H1 (cell line): ENCODE results near the gene UBE2G2. TPM values are rescaled to one million over a fixed set of nuclear protein-coding genes. Genes with fewer than 3 reads are reported as not detected.

Experiments
- CTCF ChIA-PET: fragments of 300-600 bp; sonication (Branson Sonifier 250); formaldehyde crosslinking; loops from one replicate; lab custom pipeline; 2021; ENCODE audit not compliant: partially characterized antibody; lab: Charles Lee
- POLR2A ChIA-PET: fragments of 300-600 bp; sonication (Branson Sonifier 250); formaldehyde crosslinking; loops from one replicate; lab custom pipeline; 2021; ENCODE audit warnings: inconsistent platforms; ENCODE audit not compliant: partially characterized antibody; lab: Charles Lee
- DNase-seq, 2 experiments: peaks; one replicate each; pipeline versions ENCODE4 v3.0.0 to v3.0.0-alpha.2; 2010 to 2022; ENCODE audit warnings: low spot score in 2 of 2, low read depth in 1 of 2, mixed read lengths in 1 of 2
- FAIRE-seq: peaks from 2 replicates; lab custom pipeline; 2011; peaks lifted over from hg19 to GRCh38; lab: Jason Lieb, UNC
- H2AFZ ChIP-seq: 2 replicates; pipeline ENCODE4 v1.8.1; 2012; ENCODE audit warnings: low read length, inconsistent platforms
- H2AK5ac ChIP-seq: 2 replicates; pipeline ENCODE4 v1.6.1; 2013; ENCODE audit warnings: low read depth, low read length
- H2BK120ac ChIP-seq: replicated peaks from 2 replicates; pipeline ENCODE3; 2013; ENCODE audit warnings: low read depth, low read length, inconsistent platforms
- H2BK12ac ChIP-seq: 2 replicates; pipeline ENCODE4 v1.6.1; 2013; ENCODE audit warnings: low read depth, low read length
- H2BK15ac ChIP-seq: 2 replicates; pipeline ENCODE4 v1.6.1; 2013; ENCODE audit warnings: low read length
- H2BK20ac ChIP-seq: 2 replicates; pipeline ENCODE4 v1.6.1; 2013; ENCODE audit warnings: low read length
- H2BK5ac ChIP-seq: 2 replicates; pipeline ENCODE4 v1.6.1; 2013; ENCODE audit warnings: low read depth, low read length
- H3K14ac ChIP-seq: 2 replicates; pipeline ENCODE4 v1.6.1; 2013; ENCODE audit warnings: inconsistent platforms; ENCODE audit not compliant: insufficient read length
- H3K18ac ChIP-seq: 2 replicates; pipeline ENCODE4 v1.6.1; 2013; ENCODE audit warnings: low read length; ENCODE audit errors: extremely low read depth
- H3K23ac ChIP-seq: 2 replicates; pipeline ENCODE4 v1.6.1; 2013; ENCODE audit warnings: inconsistent platforms; ENCODE audit not compliant: insufficient read length
- H3K23me2 ChIP-seq: 2 replicates; pipeline ENCODE4 v1.6.1; 2013; ENCODE audit warnings: low read depth, low read length
- H3K27ac ChIP-seq: 2 replicates; pipeline ENCODE4 v1.6.1; 2011; ENCODE audit warnings: low read depth, low read length, inconsistent platforms
- H3K27me3 ChIP-seq, 4 experiments: replicated peaks in 1 of 4; 1 replicate in 1 of 4; 2 replicates in 3 of 4; pipeline versions ENCODE4 v1.6.1 to v1.8.1; 2011 to 2013; ENCODE audit warnings: low read length in 3 of 4, mild to moderate bottlenecking in 3 of 4, inconsistent platforms in 2 of 4, mixed read lengths in 2 of 4, moderate library complexity in 1 of 4; ENCODE audit not compliant: control insufficient read depth in 3 of 4, insufficient read depth in 3 of 4; ENCODE audit errors: extremely low read depth in 1 of 4
- H3K36me3 ChIP-seq, 4 experiments: 2 replicates each; pipeline versions ENCODE4 v1.6.1 to v1.8.1; 2011 to 2013; ENCODE audit warnings: mild to moderate bottlenecking in 4 of 4, low read length in 3 of 4, moderate library complexity in 2 of 4, control low read depth in 1 of 4, inconsistent platforms in 1 of 4; ENCODE audit not compliant: insufficient read depth in 4 of 4, control insufficient read depth in 2 of 4
- H3K4ac ChIP-seq: replicated peaks from 2 replicates; pipeline ENCODE3; 2013; ENCODE audit warnings: low read length, low read depth, mixed read lengths, inconsistent platforms; ENCODE audit not compliant: insufficient read length
- H3K4me1 ChIP-seq, 4 experiments: replicated peaks in 1 of 4; 1 replicate in 1 of 4; 2 replicates in 3 of 4; pipeline versions ENCODE4 v1.6.1 to v1.8.1; 2011 to 2013; ENCODE audit warnings: low read length in 3 of 4, inconsistent platforms in 2 of 4, mixed read lengths in 1 of 4; ENCODE audit not compliant: insufficient read depth in 4 of 4, control insufficient read depth in 3 of 4
- H3K4me2 ChIP-seq, 2 experiments: 2 replicates each; pipeline versions ENCODE4 v1.6.1 to v1.8.1; 2011 to 2013; ENCODE audit warnings: low read depth in 2 of 2, low read length in 2 of 2, control low read depth in 1 of 2, inconsistent platforms in 1 of 2, mild to moderate bottlenecking in 1 of 2; ENCODE audit not compliant: insufficient read depth in 1 of 2
- H3K4me3 ChIP-seq, 4 experiments: fragments of 200-600, 300-600 bp in 1 of 4; sonication (generic), shearing (Covaris generic), sonication (Bioruptor Twin) in 1 of 4; 2 replicates each; pipeline versions ENCODE4 v1.5.1 to v1.8.1; 2011 to 2016; ENCODE audit warnings: low read length in 4 of 4, low read depth in 3 of 4, control low read depth in 2 of 4, inconsistent platforms in 2 of 4, mild to moderate bottlenecking in 2 of 4, mixed read lengths in 1 of 4, moderate library complexity in 1 of 4; ENCODE audit not compliant: insufficient read depth in 2 of 4; ENCODE audit errors: extremely low read depth in 1 of 4
- H3K56ac ChIP-seq: replicated peaks from 2 replicates; pipeline ENCODE3; 2013; ENCODE audit warnings: low read depth, mild to moderate bottlenecking, mixed read lengths, low read length, inconsistent platforms; ENCODE audit not compliant: insufficient read length
- H3K79me1 ChIP-seq: 2 replicates; pipeline ENCODE4 v1.6.1; 2013; ENCODE audit warnings: low read depth, low read length, control low read depth
- H3K79me2 ChIP-seq, 2 experiments: 2 replicates each; pipeline versions ENCODE4 v1.6.1 to v1.8.1; 2012 to 2013; ENCODE audit warnings: low read length in 2 of 2, mild to moderate bottlenecking in 2 of 2, inconsistent platforms in 1 of 2; ENCODE audit not compliant: insufficient read depth in 2 of 2, control insufficient read depth in 1 of 2
- H3K9ac ChIP-seq, 4 experiments: replicated peaks in 1 of 4; 1 replicate in 1 of 4; 2 replicates in 3 of 4; pipeline versions ENCODE4 v1.6.1 to v1.8.1; 2011 to 2013; ENCODE audit warnings: low read depth in 3 of 4, low read length in 3 of 4, control low read depth in 2 of 4, mild to moderate bottlenecking in 2 of 4, moderate library complexity in 2 of 4, inconsistent platforms in 1 of 4; ENCODE audit errors: extremely low read depth in 1 of 4
- H3K9me3 ChIP-seq, 2 experiments: 2 replicates each; pipeline versions ENCODE4 v1.6.1 to v1.8.1; 2012 to 2013; ENCODE audit warnings: mild to moderate bottlenecking in 2 of 2, moderate library complexity in 2 of 2, control low read depth in 1 of 2, inconsistent platforms in 1 of 2, low read depth in 1 of 2, low read length in 1 of 2, mixed read lengths in 1 of 2; ENCODE audit not compliant: insufficient read depth in 2 of 2
- H4K20me1 ChIP-seq, 2 experiments: replicated peaks in 1 of 2; 2 replicates each; pipeline versions ENCODE3 to v1.8.1; 2011 to 2013; ENCODE audit warnings: inconsistent platforms in 2 of 2, low read length in 2 of 2, mild to moderate bottlenecking in 1 of 2; ENCODE audit not compliant: insufficient read depth in 2 of 2, control insufficient read depth in 1 of 2
- H4K5ac ChIP-seq: 2 replicates; pipeline ENCODE4 v1.6.1; 2013; ENCODE audit warnings: low read length, low read depth, mixed read lengths, inconsistent platforms; ENCODE audit not compliant: insufficient read length
- H4K8ac ChIP-seq: 2 replicates; pipeline ENCODE4 v1.8.0; 2013; ENCODE audit warnings: mild to moderate bottlenecking, moderate library complexity, low read length, inconsistent platforms; ENCODE audit not compliant: insufficient read depth; ENCODE audit errors: extremely low read depth
- H4K91ac ChIP-seq: replicated peaks from 2 replicates; pipeline ENCODE3; 2013; ENCODE audit warnings: low read length, mixed read lengths, inconsistent platforms; ENCODE audit not compliant: insufficient read length
- EGR1 ChIP-seq: IDR thresholded peaks from 2 replicates; pipeline ENCODE4 v1.6.1; 2011; ENCODE audit warnings: low read depth, low read length, borderline replicate concordance
- FOSL1 ChIP-seq: IDR thresholded peaks from 2 replicates; pipeline ENCODE4 v1.6.1; 2011; ENCODE audit warnings: mild to moderate bottlenecking, low read depth, low read length, moderate library complexity; ENCODE audit not compliant: insufficient read depth
- KDM1A ChIP-seq: fragments of 200-600, 300-600 bp; sonication (generic); IDR thresholded peaks from 2 replicates; pipeline ENCODE4 v1.7.1; 2016; ENCODE audit warnings: mild to moderate bottlenecking, low read length, borderline replicate concordance
- KDM4A ChIP-seq: IDR thresholded peaks from one replicate; pipeline ENCODE4 v1.7.1; 2012; ENCODE audit warnings: low read depth, mild to moderate bottlenecking, moderate library complexity, low read length, inconsistent platforms; ENCODE audit not compliant: severe bottlenecking
- SIX5 ChIP-seq: IDR thresholded peaks from 2 replicates; pipeline ENCODE4 v1.6.1; 2011; ENCODE audit warnings: mild to moderate bottlenecking, low read depth, low read length
- SP4 ChIP-seq: IDR thresholded peaks from 2 replicates; pipeline ENCODE4 v1.6.1; 2012; ENCODE audit warnings: low read length, inconsistent platforms
- TBP ChIP-seq: IDR thresholded peaks from 2 replicates; pipeline ENCODE4 v1.6.1; 2011; ENCODE audit warnings: low read depth, low read length, improper control_type of control experiment
- YY1 ChIP-seq: IDR thresholded peaks from 2 replicates; pipeline ENCODE4 v1.6.1; 2011; ENCODE audit warnings: low read depth, mild to moderate bottlenecking, low read length
- WGBS, 2 experiments: shearing (Covaris generic) in 1 of 2; methylation state at CpG; one replicate each; pipeline versions ENCODE4 v1.1.6 to v1.1.7; 2013 to 2015; ENCODE audit warnings: low lambda C conversion rate in 2 of 2, mixed read lengths in 2 of 2, inconsistent platforms in 1 of 2, low coverage in 1 of 2, missing lambda C conversion rate in 1 of 2; ENCODE audit not compliant: insufficient replicate concordance in 2 of 2, insufficient coverage in 1 of 2, insufficient read length in 1 of 2; ENCODE audit errors: extremely low coverage in 1 of 2, missing lambda C conversion rate in 1 of 2; 5-methylcytosine and 5-hydroxymethylcytosine counted together
- polyA plus RNA-seq, 7 experiments: library from polyadenylated mRNA; depleted of rRNA in 3 of 7; stranded (reverse) in 5 of 7; unstranded in 2 of 7; fragments of >200 nt in 5 of 7; fragments of 200-250 nt in 2 of 7; gene quantifications; 1 replicate in 5 of 7; 2 replicates in 1 of 7; 4 replicates in 1 of 7; pipeline versions ENCODE4 v1.2.1 to v1.2.3, GENCODE V29; 2011 to 2013; ENCODE audit warnings: missing spikeins in 2 of 7, mixed read lengths in 2 of 7
- total RNA-seq: library from RNA; stranded (reverse); fragmentation: NEBNext Ultra II Directional; extraction: Animal tissue kit (Norgen Biotek cat#: 25700); gene quantifications from 2 replicates; pipeline ENCODE4 v1.2.1, GENCODE V29; 2021
- TF ChIP-seq, protein P1 (sequence below): IDR thresholded peaks from 2 replicates; pipeline ENCODE4 v1.6.1; 2011; ENCODE audit warnings: low read length, improper control_type of control experiment

The UBE2G2 gene
- total and polyA plus RNA-seq, 2 of the 8 experiments (the other 6 are each of a cell fraction or from before 2014, with no cell fraction given), result 96.3 to 101 TPM

DNA sequence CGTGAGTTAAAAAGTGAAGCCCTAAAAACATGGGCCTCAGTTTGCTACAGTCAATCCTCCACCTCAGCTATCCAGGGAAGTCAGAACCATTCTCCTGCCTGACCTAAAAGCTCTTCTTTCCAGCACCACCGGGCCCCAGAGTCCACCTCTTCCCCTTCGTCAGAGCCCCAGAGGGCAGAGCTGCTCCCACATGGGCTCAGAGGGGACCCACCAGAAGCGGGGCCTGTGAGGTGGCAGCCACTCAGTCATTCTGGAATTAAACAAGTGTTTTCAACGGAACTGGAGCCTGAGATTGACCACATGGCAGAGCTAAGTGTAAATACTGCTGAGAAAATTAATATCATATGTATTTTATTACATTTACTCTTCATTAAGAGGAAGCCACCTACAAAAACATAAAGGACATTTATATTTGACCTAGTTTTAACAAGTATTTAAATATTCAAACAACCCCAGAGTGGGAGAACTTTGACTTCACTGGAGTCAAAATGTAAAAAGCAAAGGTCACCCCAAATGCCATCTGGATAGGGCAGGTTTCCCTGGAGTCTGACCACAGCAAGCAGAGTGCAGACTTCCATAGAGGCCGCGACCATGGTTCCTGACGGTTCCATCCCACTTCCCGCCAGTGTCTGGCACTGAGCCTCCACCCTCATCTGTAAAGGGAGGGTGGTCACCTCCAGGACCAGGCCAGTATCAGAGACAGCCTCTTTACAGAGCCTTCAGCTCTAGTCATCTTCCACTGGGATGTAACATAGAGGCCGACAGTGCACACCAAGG lies 14.4 kb upstream of the UBE2G2 start:
- Histone ChIP-seq H2BK5ac (no peak overlapping the region), H2AK5ac (0 out of 2 replicates have a peak overlapping the region, but pooled peaks have one; percentile 28), H2BK120ac (no peak overlapping the region), H3K4me2 (peak overlapping the region in 1 of 2 experiments; percentile 67; a peak in 1 of 4 replicates), H3K23me2 (peaks cover 9% of the 10 kb centered on the region; the same call in 1 of the 2 replicates), H3K27ac (no peak overlapping the region), H3K4me3 (no peak overlapping the region), H2BK15ac (no peak overlapping the region), H4K5ac (no peak overlapping the region), H2BK20ac (no peak overlapping the region), H3K18ac (no peak overlapping the region), H4K8ac (no peak overlapping the region), H3K79me2 (peaks cover 10 to 57% of the 10 kb centered on the region in 2 experiments), H4K20me1 (peaks cover 10 to 23% of the 10 kb centered on the region in 2 experiments), H3K14ac (no peak overlapping the region), H3K56ac (no peak overlapping the region), H3K23ac (no peak overlapping the region), H3K9ac (no peak overlapping the region; a peak in 1 of 7 replicates), H2AFZ (no peak overlapping the region), H3K4ac (no peak overlapping the region), H3K27me3 (peaks cover 0 to 10% (median 7%) of the 10 kb centered on the region in 4 experiments; a peak in 5 of 7 replicates), H2BK12ac (no peak overlapping the region), H3K4me1 (peaks cover 0 to 18% (median 5%) of the 10 kb centered on the region in 4 experiments; a peak in 4 of 7 replicates), H3K79me1 (peaks cover 12% of the 10 kb centered on the region), H3K9me3 (peaks cover 16 to 19% of the 10 kb centered on the region in 2 experiments; a peak in 3 of 4 replicates), H3K36me3 (no peaks in the 10 kb centered on the region; a peak in 2 of 8 replicates), H4K91ac (no peak overlapping the region)
- POLR2A ChIA-PET, result interaction anchor here (0.8 to 4.4 kb wide), 6 partner anchors 9 to 142 kb away, joined by 3 to 72 read pairs (median 4); partner anchors contain the start of genes PTTG1IP and UBE2G2
- DNase-seq (no peak), FAIRE-seq (no peak)
- CTCF ChIA-PET, result interaction anchor here (0.9 to 1.5 kb wide), 4 partner anchors 12 to 23 kb away, joined by 3 to 8 read pairs (median 4); partner anchors contain the start of gene UBE2G2
- 81% methylated on average over 10 of the region's 10 CpGs; no CpG with 5 or more reads in 1 of the 2 experiments for WGBS, 2 experiments
- TF ChIP-seq SP4 (no peak), KDM1A (no peak), SIX5 (no peak), TBP (no peak), FOSL1 (no peak), YY1 (no peak), KDM4A (no peak), EGR1 (no peak)
- TF ChIP-seq, protein P1, sequence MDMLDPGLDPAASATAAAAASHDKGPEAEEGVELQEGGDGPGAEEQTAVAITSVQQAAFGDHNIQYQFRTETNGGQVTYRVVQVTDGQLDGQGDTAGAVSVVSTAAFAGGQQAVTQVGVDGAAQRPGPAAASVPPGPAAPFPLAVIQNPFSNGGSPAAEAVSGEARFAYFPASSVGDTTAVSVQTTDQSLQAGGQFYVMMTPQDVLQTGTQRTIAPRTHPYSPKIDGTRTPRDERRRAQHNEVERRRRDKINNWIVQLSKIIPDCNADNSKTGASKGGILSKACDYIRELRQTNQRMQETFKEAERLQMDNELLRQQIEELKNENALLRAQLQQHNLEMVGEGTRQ, result no peak
